GM10248 (cell line): ENCODE measurements around the gene UNC5C.

Experiments
- CTCF ChIA-PET: fragments of 300-600 bp; sonication (Branson Sonifier 250); formaldehyde crosslinking; extraction: SDS; loops from one replicate; lab custom pipeline; 2021; ENCODE audit warnings: antibody characterized with exemption; lab: Yijun Ruan, JAX
- POLR2A ChIA-PET: fragments of 350-650 bp; sonication (Branson Sonifier 250); formaldehyde crosslinking; extraction: SDS; loops from one replicate; lab custom pipeline; 2020; ENCODE audit warnings: antibody characterized with exemption; lab: Yijun Ruan, JAX
- DNase-seq: peaks from one replicate; pipeline ENCODE4 v3.0.0; 2012; ENCODE audit errors: extremely low spot score
- CTCF ChIP-seq: IDR thresholded peaks from 2 replicates; pipeline ENCODE4 v1.5.1; 2012; ENCODE audit warnings: mild to moderate bottlenecking, low read depth; ENCODE audit errors: extremely low read depth, missing control alignments, control extremely low read depth

Gene UNC5C

GRCh38 chr4:95429416-95429815 lies 119.4 kb downstream of the UNC5C start:
- CTCF ChIA-PET = interaction anchor here (0.6 to 2.1 kb wide), 2 partner anchors 10 to 29 kb away, joined by 3 to 5 read pairs; no protein-coding TSS in a partner anchor
- POLR2A ChIA-PET = no interaction called here
- no peak for TF ChIP-seq CTCF
- no peak for DNase-seq

- no peak for TF ChIP-seq CTCF
- ChIA-PET POLR2A (no interaction called here), CTCF (interaction anchor here (2.1 kb wide), 1 partner anchor 11 kb away, joined by 5 read pairs; no protein-coding TSS in a partner anchor)
- DNase-seq = no peak
Measured at GRCh38 chr4:95428291-95429070, 120.3 kb downstream of the UNC5C start.

GRCh38 chr4:95426455-95426854 lies 122.3 kb downstream of the UNC5C start:
- POLR2A ChIA-PET = no interaction called here
- TF ChIP-seq CTCF = no peak
- no peak for DNase-seq
- CTCF ChIA-PET = no interaction called here

- CTCF ChIA-PET = no interaction called here
- POLR2A ChIA-PET = no interaction called here
- no peak for TF ChIP-seq CTCF
- no peak for DNase-seq
Measured at GRCh38 chr4:95422436-95422835, 126.3 kb downstream of the UNC5C start.

- no peak for TF ChIP-seq CTCF
- ChIA-PET POLR2A (no interaction called here), CTCF (no interaction called here)
- DNase-seq = no peak
Measured at GRCh38 chr4:95421869-95422268, 126.9 kb downstream of the UNC5C start.

GRCh38 chr4:95417531-95417930 lies 131.2 kb downstream of the UNC5C start:
- ChIA-PET POLR2A (no interaction called here), CTCF (interaction anchor here (1.7 kb wide), 1 partner anchor 15 kb away, joined by 5 read pairs; no protein-coding TSS in a partner anchor)
- TF ChIP-seq CTCF = no peak
- DNase-seq = no peak
